HG02623 (cell line): ENCODE data around the gene LARGE1.

Experiments
- ATAC-seq: cut with Tn5 transposase; IDR thresholded peaks from one replicate; pipeline ENCODE4 v1.9.1; 2021; ENCODE audit warnings: moderate library complexity; ENCODE audit not compliant: unreplicated experiment

LARGE1 gene

GRCh38 chr22:33920197-33920540, at the start of gene LARGE1:
Gene LARGE1 (minus strand): TSS chr22:33920476.
- ATAC-seq = peak; percentile 19

- no peak for ATAC-seq
Measured at GRCh38 chr22:33969045-33969444, 48.8 kb upstream of the LARGE1 start.

GRCh38 chr22:33964121-33964520, 43.8 kb upstream of the LARGE1 start:
- ATAC-seq = no peak

- ATAC-seq = no peak
Measured at GRCh38 chr22:33962409-33962808, 42.1 kb upstream of the LARGE1 start.

- ATAC-seq = no peak
Measured at GRCh38 chr22:33958741-33959140, 38.5 kb upstream of the LARGE1 start.

GRCh38 chr22:33957086-33957485, 36.8 kb upstream of the LARGE1 start:
- no peak for ATAC-seq

- no peak for ATAC-seq
Measured at GRCh38 chr22:33952776-33953175, 32.5 kb upstream of the LARGE1 start.

- no peak for ATAC-seq
Measured at GRCh38 chr22:33940741-33941140, 20.5 kb upstream of the LARGE1 start.

- ATAC-seq = no peak
Measured at GRCh38 chr22:33932997-33933396, 12.7 kb upstream of the LARGE1 start.

GRCh38 chr22:33931406-33931805, 11.1 kb upstream of the LARGE1 start:
- ATAC-seq = no peak

GRCh38 chr22:33927752-33928151, 7.5 kb upstream of the LARGE1 start:
- ATAC-seq = no peak

- no peak for ATAC-seq
Measured at GRCh38 chr22:33925194-33925593, 4.9 kb upstream of the LARGE1 start.

GRCh38 chr22:33923660-33924246, 3.5 kb upstream of the LARGE1 start:
- ATAC-seq = no peak

- no peak for ATAC-seq
Measured at GRCh38 chr22:33923033-33923432, 2.8 kb upstream of the LARGE1 start.

- ATAC-seq = no peak
Measured at GRCh38 chr22:33922349-33922681, 2.0 kb upstream of the LARGE1 start.

GRCh38 chr22:33921525-33922348, 1.5 kb upstream of the LARGE1 start:
- no peak for ATAC-seq

- peak; percentile 54 for ATAC-seq
Measured at GRCh38 chr22:33920927-33921524, 750 bp upstream of the LARGE1 start.

- ATAC-seq = peak; percentile 4
Measured at GRCh38 chr22:33919391-33920196, 682 bp downstream of the LARGE1 start.

GRCh38 chr22:33918676-33919365, 1.5 kb downstream of the LARGE1 start:
- no peak for ATAC-seq

- no peak for ATAC-seq
Measured at GRCh38 chr22:33917744-33918406, 2.4 kb downstream of the LARGE1 start.
